K562 (cell line): Measurements from ENCODE around the gene FLRT1. TPM values are rescaled to one million over a fixed set of nuclear protein-coding genes. Genes with fewer than 3 reads are reported as not detected.

Experiments
- ATAC-seq: fragments of 200-7000 bp; cut with Tn5 transposase; 3 replicates; pipeline ENCODE4 v1.9.1; 2020; ENCODE audit warnings: moderate library complexity
- BruUV-seq: library from RNA; stranded (reverse); fragments of 400-500 nt; replicated peaks from 2 replicates; lab custom pipeline; 2021; lab: Mats Ljungman, UMichigan
- CTCF ChIA-PET: fragments of 300-600 bp; formaldehyde crosslinking; extraction: SDS; loops from one replicate; lab custom pipeline; 2021; ENCODE audit warnings: low intra/inter-chr PET ratio; lab: Yijun Ruan, JAX
- POLR2A ChIA-PET: fragments of 300-600, 350-650 bp; sonication (Branson Sonifier 250); formaldehyde crosslinking; extraction: SDS; loops from one replicate; lab custom pipeline; 2021; ENCODE audit warnings: antibody characterized with exemption, inconsistent platforms; lab: Yijun Ruan, JAX
- DNase-seq, 4 experiments: peaks; one replicate each; pipeline versions ENCODE4 v3.0.0 to v3.0.0-alpha.2; 2011 to 2018; ENCODE audit warnings: low spot score in 3 of 4, mixed read lengths in 3 of 4; ENCODE audit errors: extremely low read depth in 1 of 4
- FAIRE-seq: peaks from 2 replicates; lab custom pipeline; 2011; peaks lifted over from hg19 to GRCh38; lab: Jason Lieb, UNC
- H2AFZ ChIP-seq: 2 replicates; pipeline ENCODE4 v1.6.0; 2011; ENCODE audit warnings: low read depth, low read length, control low read depth, inconsistent platforms
- H3K27ac ChIP-seq: fragments of 200-600 bp; 3 replicates; pipeline ENCODE4 v1.8.0; 2011; ENCODE audit warnings: low read depth, mild to moderate bottlenecking, control low read depth, inconsistent platforms, low read length, moderate library complexity, mixed read lengths; ENCODE audit errors: extremely low read depth
- H3K27me3 ChIP-seq, 2 experiments: fragments of 300-600 bp in 1 of 2; 2 replicates in 1 of 2; 3 replicates in 1 of 2; pipeline versions ENCODE4 v1.6.0 to v1.8.0; 2011; ENCODE audit warnings: inconsistent platforms in 2 of 2, low read length in 2 of 2, mild to moderate bottlenecking in 1 of 2, mixed read lengths in 1 of 2, moderate library complexity in 1 of 2; ENCODE audit not compliant: control insufficient read depth in 2 of 2, insufficient read depth in 2 of 2
- H3K36me3 ChIP-seq: fragments of 300-600 bp; 3 replicates; pipeline ENCODE4 v1.8.0; 2011; ENCODE audit warnings: mild to moderate bottlenecking, low read length, inconsistent platforms; ENCODE audit not compliant: control insufficient read depth, insufficient read depth
- H3K4me1 ChIP-seq, 2 experiments: fragments of 200-600 bp in 1 of 2; replicated peaks in 1 of 2; 2 replicates in 1 of 2; 3 replicates in 1 of 2; pipeline versions ENCODE4 v1.5.1 to v1.8.0; 2011; ENCODE audit warnings: inconsistent platforms in 2 of 2, low read length in 2 of 2, mild to moderate bottlenecking in 1 of 2, mixed read lengths in 1 of 2, moderate library complexity in 1 of 2; ENCODE audit not compliant: control insufficient read depth in 2 of 2, insufficient read depth in 2 of 2
- H3K4me2 ChIP-seq: 2 replicates; pipeline ENCODE4 v1.6.1; 2011; ENCODE audit warnings: low read length, control low read depth, inconsistent platforms, mixed read lengths; ENCODE audit not compliant: insufficient read depth
- H3K4me3 ChIP-seq: fragments of 200-600 bp; sonication (generic), shearing (Covaris generic); 2 replicates; pipeline ENCODE4 v1.5.1; 2016; ENCODE audit warnings: control low read depth, inconsistent platforms
- H3K79me2 ChIP-seq: fragments of 200-600 bp; 3 replicates; pipeline ENCODE4 v1.8.0; 2011; ENCODE audit warnings: low read length, inconsistent platforms; ENCODE audit not compliant: control insufficient read depth, insufficient read depth
- H3K9ac ChIP-seq, 2 experiments: 2 replicates each; pipeline versions ENCODE4 v1.6.0 to v1.6.1; 2011; ENCODE audit warnings: low read depth in 2 of 2, low read length in 2 of 2, control low read depth in 1 of 2, inconsistent platforms in 1 of 2, mild to moderate bottlenecking in 1 of 2, mixed read lengths in 1 of 2; ENCODE audit not compliant: insufficient read depth in 1 of 2
- H3K9me1 ChIP-seq: one replicate; pipeline ENCODE4 v1.6.0; 2011; ENCODE audit warnings: inconsistent platforms, mild to moderate bottlenecking, low read length, moderate library complexity; ENCODE audit not compliant: control insufficient read depth, insufficient read depth
- H3K9me3 ChIP-seq: replicated peaks from 2 replicates; pipeline ENCODE4 v1.5.1; 2011; ENCODE audit warnings: low read depth, low read length, inconsistent platforms; ENCODE audit not compliant: control insufficient read depth, insufficient read depth
- H4K20me1 ChIP-seq: replicated peaks from 2 replicates; pipeline ENCODE4 v1.6.1; 2011; ENCODE audit warnings: low read length, inconsistent platforms, mixed read lengths; ENCODE audit not compliant: control insufficient read depth, insufficient read depth
- ELF4 ChIP-seq: fragments of 450-650 bp; formaldehyde crosslinking; IDR thresholded peaks from 2 replicates; pipeline ENCODE4 v1.4.0; 2022; ENCODE audit warnings: missing genetic modification characterization
- NFIC ChIP-seq: fragments of 450-650 bp; IDR thresholded peaks from 2 replicates; pipeline ENCODE4 v1.6.1; 2017; ENCODE audit warnings: mild to moderate bottlenecking, inconsistent platforms
- POLR2G ChIP-seq: fragments of 200-400 bp; formaldehyde crosslinking; IDR thresholded peaks from 2 replicates; pipeline ENCODE4 v1.6.1; 2017; ENCODE audit warnings: low read depth, mild to moderate bottlenecking, antibody characterized with exemption, low read length, moderate library complexity
- PTBP1 ChIP-seq: fragments of 200-400 bp; formaldehyde crosslinking; IDR thresholded peaks from 2 replicates; pipeline ENCODE4 v1.6.1; 2017; ENCODE audit warnings: low read depth, low read length
- ZBTB11 ChIP-seq, 3 experiments: fragments of 200-800 bp in 1 of 3; fragments of 250-450 bp in 1 of 3; fragments of 450-650 bp in 1 of 3; sonication (Bioruptor Pico) in 1 of 3; sonication (Bioruptor generic) in 1 of 3; formaldehyde crosslinking in 1 of 3; IDR thresholded peaks; 2 replicates each; pipeline versions ENCODE4 v1.6.1 to v1.8.0; 2016 to 2022; ENCODE audit warnings: mild to moderate bottlenecking in 2 of 3, missing genetic modification characterization in 2 of 3, missing compliant biosample characterization in 1 of 3, moderate library complexity in 1 of 3
- ZNF263 ChIP-seq: sonication (generic); formaldehyde crosslinking; IDR thresholded peaks from 2 replicates; pipeline ENCODE4 v1.8.0; 2022; ENCODE audit warnings: mild to moderate bottlenecking, missing genetic modification reagents, borderline replicate concordance
- ZNF79 ChIP-seq: fragments of 250-450 bp; sonication (Bioruptor Pico); IDR thresholded peaks from 2 replicates; pipeline ENCODE4 v1.4.0; 2020; ENCODE audit warnings: low read depth, mild to moderate bottlenecking, moderate library complexity
- WGBS: fragments of 100-300 bp; shearing (Covaris generic); methylation state at CpG from one replicate; pipeline ENCODE4 v1.1.6; 2016; ENCODE audit warnings: low coverage, mixed read lengths; ENCODE audit not compliant: insufficient coverage; ENCODE audit errors: missing lambda C conversion rate; 5-methylcytosine and 5-hydroxymethylcytosine counted together
- in situ Hi-C: fragments of 300-500 bp; cut with MboI; formaldehyde crosslinking; loops from 4 replicates; pipeline ENCODE4 v1.15.0; 2018; ENCODE audit warnings: inconsistent platforms, mixed read lengths
- intact Hi-C: fragments of 100-400 bp; cut with micrococcal nuclease; formaldehyde crosslinking; loops from 2 replicates; pipeline ENCODE4 v1.14.2; 2022
- polyA plus RNA-seq, 8 experiments: library from polyadenylated mRNA; depleted of rRNA in 4 of 8; stranded (reverse) in 5 of 8; unstranded in 3 of 8; fragments of >200 nt; fragmentation: Nextera tagmentation in 2 of 8; fragmentation: Illumina TruSeq in 1 of 8; extraction: Ambion mirVana in 2 of 8; extraction: Trizol in 1 of 8; gene quantifications; 2 replicates each; pipeline versions ENCODE4 v1.2.1 to v1.2.3, GENCODE V29; 2011 to 2014; ENCODE audit warnings: inconsistent platforms in 1 of 8, missing spikeins in 1 of 8
- total RNA-seq, 7 experiments: library from RNA; depleted of rRNA in 6 of 7; stranded (reverse); fragments of >200 nt in 6 of 7; fragmentation: Illumina TruSeq in 2 of 7; extraction: Trizol in 2 of 7; gene quantifications; 2 replicates each; pipeline versions ENCODE4 v1.2.1 to v1.2.3, GENCODE V29; 2011 to 2021; ENCODE audit warnings: low replicate concordance in 1 of 7

FLRT1 gene
- total and polyA plus RNA-seq, 9 of the 15 experiments (the other 6 are each of a cell fraction or from before 2014, with no cell fraction given), result not detected

DNA sequence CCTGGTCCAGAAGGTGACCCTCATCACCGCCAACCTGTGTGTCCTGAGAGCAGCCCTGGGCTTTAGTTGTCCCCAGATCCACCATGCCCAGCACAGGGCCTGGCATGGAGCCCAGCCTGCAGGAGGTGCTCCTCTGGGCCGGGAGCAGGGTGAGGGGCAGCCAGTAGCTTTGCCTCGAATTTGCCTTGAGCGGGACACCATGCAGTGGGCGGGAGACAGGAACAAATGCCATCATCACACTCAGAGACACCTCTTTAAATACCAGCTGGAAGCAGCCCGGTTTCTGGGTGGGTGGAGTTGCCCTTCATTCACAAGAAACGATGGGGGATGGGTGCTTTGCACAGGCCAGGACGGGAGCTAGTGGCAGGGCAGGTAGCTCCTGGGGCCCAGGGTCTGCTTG is 19.3 kb downstream of the FLRT1 start:
- no peaks in the 10 kb centered on the region for H3K36me3 ChIP-seq
- peaks cover 63% of the 10 kb centered on the region for H4K20me1 ChIP-seq
- intact Hi-C loops, result no loop called here
- no TSS peak for BruUV-seq
- WGBS, result 43% methylated on average over 8 of the region's 8 CpGs
- no peaks in the 10 kb centered on the region for H3K27me3 ChIP-seq
- no peak overlapping the region for H3K27ac ChIP-seq
- peak overlapping the region in 1 of 2 experiments; percentile 45; a peak in 1 of 4 replicates for H3K9ac ChIP-seq
- no peak overlapping the region for H3K4me2 ChIP-seq
- H3K9me1 ChIP-seq, result no peaks in the 10 kb centered on the region
- CTCF ChIA-PET, result no interaction called here
- TF ChIP-seq NFIC (peak; percentile 36; the same call in 1 of the 2 replicates), PTBP1 (no peak)
- H3K4me3 ChIP-seq, result no peak overlapping the region
- POLR2A ChIA-PET, result interaction anchor here (0.9 to 1.0 kb wide), 2 partner anchors 36 to 66 kb away, joined by 3 to 4 read pairs; no protein-coding TSS in a partner anchor
- in situ Hi-C loops, result no loop called here
- no peak for DNase-seq
- H3K4me1 ChIP-seq, result peaks cover 0 to 44% of the 10 kb centered on the region in 2 experiments; a peak in 2 of 5 replicates
- ATAC-seq, result no peak
- H2AFZ ChIP-seq, result no peak overlapping the region
- no peak for FAIRE-seq
- no peaks in the 10 kb centered on the region for H3K9me3 ChIP-seq
- H3K79me2 ChIP-seq, result no peaks in the 10 kb centered on the region

DNA sequence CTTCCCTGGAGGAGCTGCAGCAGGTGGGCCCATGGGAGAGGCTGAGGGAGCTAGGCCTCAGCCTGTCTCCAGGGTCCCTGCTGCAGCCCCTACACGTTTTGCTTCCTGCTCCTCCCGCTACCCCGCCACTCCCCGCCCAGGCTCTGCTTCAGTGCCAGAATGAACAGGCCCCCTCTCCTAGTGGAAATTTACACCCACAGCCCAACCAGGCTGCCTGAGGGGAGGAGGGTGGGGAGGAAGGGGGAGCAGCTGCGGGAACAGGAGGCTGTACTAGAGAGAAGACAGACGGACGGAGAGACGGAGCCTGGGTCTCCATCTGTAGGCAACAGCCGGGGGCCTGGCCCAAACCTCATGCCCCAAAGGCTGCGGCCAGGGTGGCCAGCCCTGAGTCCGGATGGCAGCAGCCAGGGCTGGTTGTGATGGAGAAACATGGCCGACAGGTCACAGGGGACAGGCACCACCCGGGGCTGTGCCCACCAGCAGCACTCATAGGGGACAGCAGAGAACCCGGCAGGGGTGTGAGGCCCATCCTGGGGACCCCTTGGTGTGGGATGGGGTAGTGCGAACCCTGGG is 20.6 kb downstream of the FLRT1 start:
- peaks cover 5% of the 10 kb centered on the region for H3K9me1 ChIP-seq
- ATAC-seq, result no peak
- no peaks in the 10 kb centered on the region for H3K9me3 ChIP-seq
- TF ChIP-seq ZBTB11 (CRISPR knock-in tag; IDR thresholded peaks at IDR 0.05), result no peak
- 0 out of 2 replicates have a peak, but pooled peaks have one; percentile 10 for TF ChIP-seq POLR2G
- TF ChIP-seq ZNF263 (CRISPR knock-in tag), result peak; percentile 81
- TF ChIP-seq ELF4 (CRISPR knock-in tag), result no peak
- TF ChIP-seq ZNF79 (CRISPR knock-in tag), result no peak
- no peaks in the 10 kb centered on the region for H3K27me3 ChIP-seq
- peaks cover 7 to 54% of the 10 kb centered on the region in 2 experiments; a peak in 4 of 5 replicates for H3K4me1 ChIP-seq
- in situ Hi-C loops (no loop called here), intact Hi-C loops (no loop called here)
- no peaks in the 10 kb centered on the region for H3K36me3 ChIP-seq
- POLR2A ChIA-PET, result no interaction called here
- H3K4me3 ChIP-seq, result no peak overlapping the region
- no peak overlapping the region for H3K4me2 ChIP-seq
- H3K9ac ChIP-seq, result peak overlapping the region in 1 of 2 experiments; percentile 35; a peak in 1 of 4 replicates
- WGBS, result 54% methylated on average over 12 of the region's 15 CpGs
- no peak for DNase-seq
- no peak for FAIRE-seq
- peaks cover 75% of the 10 kb centered on the region for H4K20me1 ChIP-seq
- H3K79me2 ChIP-seq, result no peaks in the 10 kb centered on the region
- CTCF ChIA-PET, result no interaction called here
- no TSS peak for BruUV-seq
- no peak overlapping the region for H3K27ac ChIP-seq
- no peak overlapping the region for H2AFZ ChIP-seq
